Fibroblast of skin of left quadriceps (primary cell): ENCODE data around the gene PLPPR1.
"Not testable (repeated sequence)": the region's sequence is repeated elsewhere in the genome, so short reads cannot be mapped to it uniquely, and the experiment has no call there.

Source experiments
- DNase-seq, 2 experiments: peaks; one replicate each; pipeline ENCODE4 v3.0.0-alpha.2; 2013; ENCODE audit warnings: low read depth in 2 of 2

The PLPPR1 gene

DNA sequence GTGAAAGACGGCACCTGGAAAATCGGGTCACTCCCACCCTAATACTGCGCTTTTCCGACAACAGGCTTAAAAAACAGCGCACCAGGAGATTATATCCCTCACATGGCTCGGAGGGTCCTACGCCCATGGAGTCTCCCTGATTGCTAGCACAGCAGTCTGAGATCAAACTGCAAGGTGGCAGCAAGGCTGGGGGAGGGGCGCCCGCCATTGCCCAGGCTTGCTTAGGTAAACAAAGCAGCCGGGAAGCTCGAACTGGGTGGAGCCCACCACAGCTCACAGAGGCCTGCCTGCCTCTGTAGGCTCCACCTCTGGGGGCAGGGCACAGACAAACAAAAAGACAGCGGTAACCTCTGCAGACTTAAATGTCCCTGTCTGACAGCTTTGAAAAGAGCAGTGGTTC lies 262.5 kb downstream of the PLPPR1 start:
- DNase-seq = not testable (repeated sequence)

- DNase-seq = no peak
These were observed 271.4 kb downstream of the PLPPR1 start for GRCh38 chr9:101299901-101300300.

GRCh38 chr9:101307051-101307450 lies 278.5 kb downstream of the PLPPR1 start:
- DNase-seq = no peak

- no peak for DNase-seq
These were observed 279.1 kb downstream of the PLPPR1 start for GRCh38 chr9:101307524-101308213.

DNA sequence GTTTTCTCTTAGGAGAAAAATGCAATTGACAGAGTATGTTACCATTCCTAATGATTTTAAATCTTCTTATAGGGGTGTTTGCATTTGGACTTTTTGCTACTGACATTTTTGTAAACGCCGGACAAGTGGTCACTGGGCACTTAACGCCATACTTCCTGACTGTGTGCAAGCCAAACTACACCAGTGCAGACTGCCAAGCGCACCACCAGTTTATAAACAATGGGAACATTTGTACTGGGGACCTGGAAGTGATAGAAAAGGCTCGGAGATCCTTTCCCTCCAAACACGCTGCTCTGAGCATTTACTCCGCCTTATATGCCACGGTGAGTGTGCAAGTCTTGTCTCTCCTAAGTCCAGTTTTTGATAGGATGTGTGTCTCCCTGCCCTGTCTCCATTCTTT lies 280.6 kb downstream of the PLPPR1 start:
- no peak for DNase-seq

GRCh38 chr9:101311191-101311590 lies 282.7 kb downstream of the PLPPR1 start:
- DNase-seq = no peak

DNA sequence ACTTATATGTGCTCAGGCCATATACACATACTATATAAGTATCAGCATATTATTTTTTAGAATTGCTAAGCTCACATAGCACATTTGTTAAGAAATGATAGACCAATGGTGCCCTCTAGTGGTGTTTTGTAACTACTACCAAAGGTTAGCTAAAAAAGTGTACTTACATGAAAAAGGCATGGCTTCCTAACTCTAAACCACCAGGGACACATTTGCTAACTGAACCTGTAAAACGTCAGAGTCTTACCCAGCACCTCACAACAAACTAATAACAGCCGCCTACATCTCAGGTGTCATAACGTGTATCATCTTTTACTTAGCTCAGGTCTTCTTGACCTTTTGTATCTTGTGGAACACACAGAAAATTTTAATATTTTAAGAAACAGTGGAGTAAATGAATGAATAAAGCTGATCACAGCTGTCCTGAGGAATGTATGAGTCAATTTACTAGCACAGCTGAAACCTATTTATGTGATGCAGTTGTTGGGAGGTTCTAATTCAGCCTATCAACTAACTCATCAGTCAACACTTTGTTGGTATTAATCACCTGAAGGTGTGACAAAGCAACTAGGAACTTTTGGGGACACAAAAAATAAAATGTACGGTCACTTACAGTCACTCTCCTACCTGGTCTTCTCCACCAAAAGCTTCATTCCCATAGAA lies 283.4 kb downstream of the PLPPR1 start:
- peak; percentile 63 to 68 for DNase-seq

DNA sequence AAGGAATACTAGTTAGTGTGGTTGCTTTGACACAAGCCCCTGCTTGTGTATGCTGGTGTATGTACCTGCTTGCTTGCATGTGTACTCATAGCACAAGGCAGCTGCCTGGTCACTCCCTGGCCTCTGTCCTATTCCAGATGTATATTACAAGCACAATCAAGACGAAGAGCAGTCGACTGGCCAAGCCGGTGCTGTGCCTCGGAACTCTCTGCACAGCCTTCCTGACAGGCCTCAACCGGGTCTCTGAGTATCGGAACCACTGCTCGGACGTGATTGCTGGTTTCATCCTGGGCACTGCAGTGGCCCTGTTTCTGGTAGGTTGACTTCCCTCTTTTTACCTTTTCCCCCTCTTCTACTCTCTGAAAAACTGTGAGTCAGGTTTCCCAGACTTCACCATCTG lies 284.1 kb downstream of the PLPPR1 start:
- DNase-seq = no peak

DNA sequence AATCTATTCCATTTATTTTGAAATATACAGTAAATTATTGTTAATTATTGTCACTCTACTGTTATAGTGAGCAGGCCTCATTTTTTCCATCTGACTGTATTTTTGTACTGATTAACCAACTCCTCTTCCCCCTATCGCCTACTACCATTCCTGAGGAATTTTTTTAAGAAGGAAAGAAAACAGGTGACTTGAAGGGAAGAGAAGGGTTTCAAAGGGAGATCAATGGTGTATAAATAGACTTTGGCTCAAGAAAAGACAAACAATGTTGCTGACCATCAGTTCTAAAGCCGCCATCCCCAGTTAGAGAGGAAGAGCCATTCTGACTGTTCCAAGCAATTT lies 286.6 kb downstream of the PLPPR1 start:
- DNase-seq = no peak

DNA sequence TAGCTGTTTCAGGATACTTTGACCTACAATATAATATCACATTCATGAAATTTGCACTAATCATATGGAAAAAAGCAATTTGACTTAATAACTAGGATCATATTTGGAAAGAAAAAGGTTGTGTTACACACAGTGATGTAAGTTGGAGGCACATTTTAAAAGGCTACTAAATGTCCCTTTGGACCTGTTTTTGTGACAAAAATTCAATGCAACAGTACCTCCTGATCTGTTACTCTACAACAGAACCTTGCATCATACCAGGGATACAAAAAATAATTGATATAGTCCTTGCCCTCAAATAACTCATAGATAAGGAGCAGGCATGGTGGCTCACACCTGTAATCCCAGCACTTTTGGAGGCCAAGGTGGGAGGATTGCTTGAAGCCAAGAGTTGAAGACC lies 289.2 kb downstream of the PLPPR1 start:
- no peak for DNase-seq

GRCh38 chr9:101323129-101323528 lies 294.6 kb downstream of the PLPPR1 start:
- DNase-seq = no peak

- DNase-seq = no peak
These were observed 295.8 kb downstream of the PLPPR1 start for GRCh38 chr9:101324245-101324804.

- DNase-seq = no peak
These were observed 296.5 kb downstream of the PLPPR1 start for GRCh38 chr9:101325053-101325452.

DNA sequence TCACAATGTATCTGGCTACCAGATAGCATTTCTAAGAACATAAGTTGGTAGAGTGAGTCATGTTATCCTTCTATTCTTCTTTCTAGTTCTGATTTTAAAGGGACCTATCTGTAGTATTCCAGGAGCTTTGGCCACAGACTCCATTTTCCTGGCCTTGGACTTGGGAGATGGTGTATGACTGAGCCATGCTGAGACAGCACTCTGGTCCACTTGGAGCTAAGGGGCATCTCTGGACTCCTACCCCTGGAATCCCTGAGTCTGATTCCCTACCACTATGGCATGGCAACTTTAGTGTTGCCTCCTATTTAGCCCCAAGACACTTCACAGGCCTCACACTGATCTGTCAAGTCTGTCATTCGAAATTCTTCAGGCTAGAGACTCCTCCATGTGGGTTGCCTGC lies 297.5 kb downstream of the PLPPR1 start:
- no peak for DNase-seq

- DNase-seq = no peak
These were observed 298.0 kb downstream of the PLPPR1 start for GRCh38 chr9:101326501-101326900.

- not testable (repeated sequence) for DNase-seq
These were observed 298.9 kb downstream of the PLPPR1 start for GRCh38 chr9:101327422-101327909.

DNA sequence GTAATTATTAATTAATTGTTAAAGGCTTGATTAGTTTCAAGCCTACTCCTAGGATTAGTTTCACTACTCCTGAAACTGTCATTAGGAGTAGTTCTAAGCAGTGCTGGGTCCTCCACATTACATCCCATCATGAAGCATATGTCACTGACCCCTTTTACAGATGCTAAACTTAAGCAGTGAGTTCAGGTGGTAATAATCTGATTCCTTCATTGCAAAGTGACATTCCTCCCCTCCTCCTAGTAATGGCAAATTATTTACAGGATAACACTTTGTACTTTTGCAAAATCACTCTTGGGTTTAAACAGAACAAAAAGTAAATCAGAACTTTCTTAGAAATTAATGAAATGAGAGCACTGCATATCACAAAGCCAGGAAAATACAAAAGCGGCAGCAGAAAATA lies 303.8 kb downstream of the PLPPR1 start:
- no peak for DNase-seq

DNA sequence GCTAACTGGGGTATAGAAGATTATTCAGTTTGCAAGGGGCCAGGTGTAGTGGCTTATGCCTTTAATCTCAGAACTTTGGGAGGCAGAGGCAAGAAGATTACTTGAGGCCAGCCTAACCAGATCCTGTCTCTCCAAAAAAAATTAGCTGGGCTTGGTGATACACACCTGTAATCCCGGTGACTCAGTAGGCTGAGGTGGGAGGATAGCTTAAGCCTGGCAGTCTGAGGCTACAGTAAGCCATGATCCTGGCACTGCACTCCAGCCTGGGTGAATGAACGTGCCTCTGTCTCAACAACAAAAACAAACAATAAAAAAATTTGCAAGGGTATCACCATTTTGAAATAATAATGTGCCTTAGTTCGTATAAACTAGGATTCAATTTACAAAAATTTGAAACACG lies 305.0 kb downstream of the PLPPR1 start:
- no peak for DNase-seq

GRCh38 chr9:101333926-101334702 lies 305.6 kb downstream of the PLPPR1 start:
- DNase-seq = no peak

GRCh38 chr9:101336091-101336490 lies 307.6 kb downstream of the PLPPR1 start:
- no peak for DNase-seq

- DNase-seq = no peak
These were observed 308.7 kb downstream of the PLPPR1 start for GRCh38 chr9:101337237-101337636.

GRCh38 chr9:101341958-101342357 lies 313.4 kb downstream of the PLPPR1 start:
- no peak for DNase-seq
